Activated T-cell treated with anti-CD3 and anti-CD28 coated beads, Interleukin-2, amount 50 U/mL, for 4 hours (primary cell): Measurements from ENCODE around the gene CS. TPM values are rescaled to one million over a fixed set of nuclear protein-coding genes. Genes with fewer than 3 reads are reported as not detected.
"Not testable (repeated sequence)": the region's sequence is repeated elsewhere in the genome, so short reads cannot be mapped to it uniquely, and the experiment has no call there.

Source experiments
- ATAC-seq, 2 donors: fragments of 200-7000 bp; cut with Tn5 transposase; one replicate each; pipeline ENCODE4 v1.10.0; 2021
- DNase-seq: peaks from one replicate; pipeline ENCODE4 v3.0.0-alpha.2; 2020
- H3K27me3 Mint-ChIP-seq: one replicate; pipeline ENCODE4 v1.8.0; 2021; ENCODE audit warnings: low read depth, mixed read lengths
- H3K36me3 Mint-ChIP-seq: one replicate; pipeline ENCODE4 v1.8.0; 2022; ENCODE audit warnings: mixed read lengths; ENCODE audit not compliant: insufficient read depth
- H3K4me1 Mint-ChIP-seq: one replicate; pipeline ENCODE4 v1.8.0; 2021; ENCODE audit warnings: low read depth, mixed read lengths
- H3K4me3 Mint-ChIP-seq: one replicate; pipeline ENCODE4 v1.8.0; 2021; ENCODE audit warnings: mild to moderate bottlenecking, moderate library complexity, mixed read lengths
- H3K9me3 Mint-ChIP-seq: one replicate; pipeline ENCODE4 v1.8.0; 2021; ENCODE audit warnings: mixed read lengths
- total RNA-seq, 3 donors: library from RNA; stranded (reverse); gene quantifications; one replicate each; pipeline ENCODE4 v1.2.1, GENCODE V29; 2021

The CS gene
- total RNA-seq: 100 to 1,000 TPM; 344 to 373 (median 354) TPM

GRCh38 chr12:56299853-56300643 lies at the start of gene CS:
Gene CS (minus strand): TSS chr12:56300330. CDS start chr12:56300201, 129 bp downstream.
- no peaks in the 10 kb centered on the region for H3K27me3 Mint-ChIP-seq
- DNase-seq: peak; percentile 98
- no peaks in the 10 kb centered on the region for H3K9me3 Mint-ChIP-seq
- peaks cover 7% of the 10 kb centered on the region for H3K36me3 Mint-ChIP-seq
- H3K4me3 Mint-ChIP-seq: peak within 1 kb of the TSS; percentile 94
- H3K4me1 Mint-ChIP-seq: peaks cover 50% of the 10 kb centered on the region
- ATAC-seq: peak; percentile 95

GRCh38 chr12:56348776-56349175 lies 48.6 kb upstream of the CS start:
- Mint-ChIP-seq H3K36me3 (peaks cover 31% of the 10 kb centered on the region), H3K9me3 (no peaks in the 10 kb centered on the region), H3K27me3 (no peaks in the 10 kb centered on the region), H3K4me1 (no peaks in the 10 kb centered on the region), H3K4me3 (no peak overlapping the region)
- ATAC-seq: no peak
- no peak for DNase-seq

DNA sequence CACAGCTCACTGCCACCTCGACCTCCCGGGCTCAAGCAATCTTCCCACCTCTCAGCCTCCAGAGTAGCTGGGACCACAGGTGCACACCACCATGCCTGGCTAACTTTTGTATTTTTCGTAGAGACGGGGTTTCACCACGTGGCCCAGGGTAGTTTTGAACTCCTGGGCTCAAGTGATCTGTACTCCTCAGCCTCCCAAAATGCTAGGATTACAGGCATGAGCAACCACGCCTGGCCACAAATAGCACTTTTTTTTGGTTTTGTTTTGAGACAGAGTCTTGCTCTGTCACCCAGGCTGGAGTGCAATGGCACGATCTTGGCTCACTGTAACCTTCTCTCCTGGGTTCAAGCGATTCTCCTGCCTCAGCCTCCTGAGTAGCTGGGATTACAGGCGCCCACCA lies 47.1 kb upstream of the CS start:
- not testable (repeated sequence) for H3K4me1 Mint-ChIP-seq, H3K4me3 Mint-ChIP-seq, H3K9me3 Mint-ChIP-seq, DNase-seq, H3K27me3 Mint-ChIP-seq, ATAC-seq
- peaks cover 39% of the 10 kb centered on the region for H3K36me3 Mint-ChIP-seq

GRCh38 chr12:56346675-56347074 lies 46.5 kb upstream of the CS start:
- Mint-ChIP-seq H3K27me3 (no peaks in the 10 kb centered on the region), H3K4me3 (no peak overlapping the region), H3K4me1 (no peaks in the 10 kb centered on the region), H3K9me3 (no peaks in the 10 kb centered on the region), H3K36me3 (peaks cover 39% of the 10 kb centered on the region)
- ATAC-seq (peak in 1 of 2 donors; percentile 10), DNase-seq (no peak)

DNA sequence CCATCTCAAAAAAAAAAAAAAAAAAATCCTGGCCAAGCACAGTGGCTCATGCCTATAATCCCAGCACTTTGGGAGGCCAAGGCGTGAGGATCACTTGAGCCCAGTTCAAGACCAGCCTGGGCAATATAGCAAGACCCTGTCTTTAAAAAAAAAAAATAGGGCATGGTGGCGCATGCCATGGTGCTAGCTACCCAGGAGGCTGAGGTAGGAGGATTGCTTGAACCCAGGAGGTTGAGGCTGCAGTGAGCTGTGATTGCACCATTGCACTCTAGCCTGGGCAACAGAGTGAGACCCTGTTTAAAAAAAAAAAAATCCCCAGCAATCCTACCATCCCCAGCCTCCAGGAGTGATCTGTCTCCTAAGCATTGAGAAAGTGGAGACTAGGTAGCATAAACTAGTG lies 42.2 kb upstream of the CS start:
- not testable (repeated sequence) for DNase-seq, H3K4me3 Mint-ChIP-seq, ATAC-seq, H3K27me3 Mint-ChIP-seq, H3K9me3 Mint-ChIP-seq
- Mint-ChIP-seq H3K36me3 (peaks cover 20% of the 10 kb centered on the region), H3K4me1 (peaks cover 30% of the 10 kb centered on the region)

DNA sequence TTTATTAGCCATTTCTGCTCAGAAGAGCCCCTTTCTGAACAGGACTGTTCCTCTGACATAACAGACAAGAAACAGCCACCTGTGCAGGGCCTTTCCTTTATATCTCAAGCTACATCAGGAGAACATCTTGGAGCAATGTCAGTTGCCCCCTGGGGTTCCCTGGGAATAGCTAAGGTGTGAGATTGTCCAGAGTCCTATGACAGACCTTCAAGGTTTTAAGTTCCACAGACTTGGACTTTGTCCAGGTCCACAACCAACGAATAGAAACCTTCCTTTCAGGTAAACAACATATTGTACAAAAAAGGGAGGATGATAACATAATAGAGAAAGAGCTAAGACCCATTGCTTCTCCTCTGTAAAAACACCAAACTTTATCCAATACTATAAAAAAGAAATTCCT lies 41.5 kb upstream of the CS start:
- Mint-ChIP-seq H3K4me3 (no peak overlapping the region), H3K27me3 (no peaks in the 10 kb centered on the region), H3K4me1 (peaks cover 35% of the 10 kb centered on the region), H3K36me3 (peaks cover 18% of the 10 kb centered on the region), H3K9me3 (no peaks in the 10 kb centered on the region)
- DNase-seq (no peak), ATAC-seq (no peak)

- ATAC-seq: no peak
- DNase-seq: no peak
- peaks cover 43% of the 10 kb centered on the region for H3K4me1 Mint-ChIP-seq
- H3K27me3 Mint-ChIP-seq: no peaks in the 10 kb centered on the region
- H3K9me3 Mint-ChIP-seq: no peaks in the 10 kb centered on the region
- peaks cover 10% of the 10 kb centered on the region for H3K36me3 Mint-ChIP-seq
- peak overlapping the region; percentile 92 for H3K4me3 Mint-ChIP-seq
Measured at GRCh38 chr12:56339158-56339422, 39.0 kb upstream of the CS start.

- H3K4me3 Mint-ChIP-seq: peak within 1 kb of the TSS; percentile 92
- peaks cover 43% of the 10 kb centered on the region for H3K4me1 Mint-ChIP-seq
Measured at GRCh38 chr12:56338308-56339157, 38.4 kb upstream of the CS start, which contains the start of gene IL23A. Gene IL23A (plus strand): TSS chr12:56338884. CDS start chr12:56339045, 161 bp downstream.

GRCh38 chr12:56337753-56338251 lies 37.7 kb upstream of the CS start:
- ATAC-seq (no peak), DNase-seq (no peak)
- no peaks in the 10 kb centered on the region for H3K27me3 Mint-ChIP-seq
- peak overlapping the region; percentile 58 for H3K4me3 Mint-ChIP-seq
- peaks cover 5% of the 10 kb centered on the region for H3K36me3 Mint-ChIP-seq
- H3K9me3 Mint-ChIP-seq: no peaks in the 10 kb centered on the region
- H3K4me1 Mint-ChIP-seq: peaks cover 50% of the 10 kb centered on the region

More at GRCh38 chr12:56338308-56339157, 38.4 kb upstream of the CS start, which contains the start of gene IL23A:
- DNase-seq (peak; percentile 86), ATAC-seq (peak; percentile 82 to 84)
- Mint-ChIP-seq H3K9me3 (no peaks in the 10 kb centered on the region), H3K36me3 (peaks cover 10% of the 10 kb centered on the region), H3K27me3 (no peaks in the 10 kb centered on the region)

- H3K36me3 Mint-ChIP-seq: peaks cover 2% of the 10 kb centered on the region
- peaks cover 55% of the 10 kb centered on the region for H3K4me1 Mint-ChIP-seq
- no peak for DNase-seq
- H3K27me3 Mint-ChIP-seq: no peaks in the 10 kb centered on the region
- no peaks in the 10 kb centered on the region for H3K9me3 Mint-ChIP-seq
- no peak overlapping the region for H3K4me3 Mint-ChIP-seq
- no peak for ATAC-seq
Measured at GRCh38 chr12:56336361-56337167, 36.4 kb upstream of the CS start.

- DNase-seq, H3K27me3 Mint-ChIP-seq, H3K9me3 Mint-ChIP-seq, H3K4me3 Mint-ChIP-seq, ATAC-seq, H3K36me3 Mint-ChIP-seq: not testable (repeated sequence)
- peaks cover 55% of the 10 kb centered on the region for H3K4me1 Mint-ChIP-seq
Measured at GRCh38 chr12:56335527-56335926, 35.4 kb upstream of the CS start.

GRCh38 chr12:56334490-56334793 lies 34.3 kb upstream of the CS start:
- H3K4me3 Mint-ChIP-seq: peak overlapping the region; percentile 95
- no peak for DNase-seq
- no peaks in the 10 kb centered on the region for H3K27me3 Mint-ChIP-seq
- H3K4me1 Mint-ChIP-seq: peaks cover 48% of the 10 kb centered on the region
- ATAC-seq: no peak
- H3K9me3 Mint-ChIP-seq: no peaks in the 10 kb centered on the region
- H3K36me3 Mint-ChIP-seq: peaks cover 4% of the 10 kb centered on the region

DNA sequence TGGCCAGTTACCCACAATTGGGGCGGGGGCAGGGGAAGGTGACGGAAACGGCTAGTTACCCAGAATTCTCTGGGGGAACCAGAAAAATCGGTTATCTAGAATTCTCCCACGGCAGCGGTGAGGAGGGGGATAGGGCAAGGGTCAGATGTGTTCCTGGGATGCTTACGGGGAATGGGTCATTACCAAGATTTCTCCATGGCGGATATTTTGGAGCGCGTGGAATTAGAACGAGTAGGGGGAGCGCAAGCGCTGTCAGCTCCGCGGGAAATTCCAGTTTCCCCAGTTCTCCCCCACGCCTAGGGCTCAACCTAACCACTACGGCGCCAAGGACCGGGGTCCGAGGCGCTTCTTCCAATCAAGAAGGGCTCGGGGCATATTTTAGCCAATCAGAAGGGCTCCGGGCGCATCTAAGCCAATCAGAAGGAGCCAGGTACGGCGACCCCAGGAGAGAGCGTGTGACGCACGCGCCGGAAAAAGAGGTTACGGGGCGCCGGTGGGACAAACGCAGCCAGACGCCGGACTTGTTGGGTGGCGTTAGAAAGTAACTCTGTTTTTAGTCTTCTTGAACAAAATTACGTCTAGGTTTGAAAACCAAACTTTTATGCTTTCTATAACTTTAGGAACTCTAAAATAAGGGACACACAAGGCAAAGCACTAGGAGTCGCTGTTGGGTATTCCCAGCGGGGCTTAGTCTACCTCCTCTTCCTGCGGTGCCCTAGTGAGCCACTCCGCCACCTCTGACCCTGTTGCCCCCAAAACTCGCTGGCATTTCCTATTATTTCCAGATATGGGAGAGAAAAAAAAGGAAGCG lies 33.8 kb upstream of the CS start, which contains the start of gene PAN2:
Gene PAN2, minus strand, starts transcription at position 322 of the 811 bp plus-strand sequence. CDS start 906 bp downstream, outside the sequence.
- no peaks in the 10 kb centered on the region for H3K27me3 Mint-ChIP-seq
- ATAC-seq (peak; percentile 91), DNase-seq (peak; percentile 88)
- no peaks in the 10 kb centered on the region for H3K9me3 Mint-ChIP-seq
- H3K36me3 Mint-ChIP-seq: peaks cover 4% of the 10 kb centered on the region
- peak within 1 kb of the TSS; percentile 95 for H3K4me3 Mint-ChIP-seq
- peaks cover 43% of the 10 kb centered on the region for H3K4me1 Mint-ChIP-seq
